MCF 10A (cell line): ENCODE measurements around the gene AUP1. TPM values are rescaled to one million over a fixed set of nuclear protein-coding genes. Genes with fewer than 3 reads are reported as not detected.
A peak's percentile ranks its signal among the peaks of the same experiment; 100 is the strongest.

ENCODE experiments used
- BruUV-seq: library from RNA; stranded (reverse); fragments of 400-500 nt; replicated peaks from 2 replicates; lab custom pipeline; 2021; lab: Mats Ljungman, UMichigan
- CTCF ChIA-PET: fragments of 300-600 bp; sonication (Branson Sonifier 250); formaldehyde crosslinking; extraction: SDS; loops from one replicate; lab custom pipeline; 2021; ENCODE audit warnings: antibody characterized with exemption, inconsistent platforms; lab: Yijun Ruan, JAX
- POLR2A ChIA-PET: fragments of 300-600, 350-650 bp; sonication (Branson Sonifier 250); formaldehyde crosslinking; extraction: SDS; loops from one replicate; lab custom pipeline; 2020; ENCODE audit warnings: antibody characterized with exemption, inconsistent platforms; lab: Yijun Ruan, JAX
- DNase-seq: peaks from one replicate; pipeline ENCODE4 v3.0.0-alpha.2; 2018; ENCODE audit not compliant: unreplicated experiment
- H3K27ac Mint-ChIP-seq: one replicate; pipeline ENCODE4 v1.8.0; 2022; ENCODE audit warnings: mild to moderate bottlenecking, low read depth, mixed read lengths; ENCODE audit not compliant: unreplicated experiment
- H3K27me3 Mint-ChIP-seq: one replicate; pipeline ENCODE4 v1.8.0; 2022; ENCODE audit warnings: mixed read lengths; ENCODE audit not compliant: insufficient read depth, unreplicated experiment
- H3K36me3 Mint-ChIP-seq: one replicate; pipeline ENCODE4 v1.8.0; 2022; ENCODE audit warnings: mild to moderate bottlenecking, moderate library complexity, mixed read lengths; ENCODE audit not compliant: insufficient read depth, unreplicated experiment
- H3K4me1 Mint-ChIP-seq: one replicate; pipeline ENCODE4 v1.8.0; 2022; ENCODE audit warnings: mixed read lengths; ENCODE audit not compliant: insufficient read depth, unreplicated experiment
- H3K4me3 Mint-ChIP-seq: one replicate; pipeline ENCODE4 v1.8.0; 2022; ENCODE audit warnings: mild to moderate bottlenecking, moderate library complexity, mixed read lengths; ENCODE audit not compliant: unreplicated experiment
- H3K9me3 Mint-ChIP-seq: one replicate; pipeline ENCODE4 v1.8.0; 2022; ENCODE audit warnings: mixed read lengths; ENCODE audit not compliant: unreplicated experiment
- CTCF ChIP-seq: fragments of 200-600 bp; IDR thresholded peaks from one replicate; pipeline ENCODE4 v1.8.0; 2022; ENCODE audit warnings: antibody characterized with exemption, mild to moderate bottlenecking; ENCODE audit not compliant: unreplicated experiment
- intact Hi-C: fragments of 100-400 bp; cut with micrococcal nuclease; formaldehyde crosslinking; loops from 2 replicates; pipeline ENCODE4 v1.14.1; 2022
- total RNA-seq: library from RNA; stranded (reverse); gene quantifications from 2 replicates; pipeline ENCODE4 v1.2.3, GENCODE V29; 2022

Gene AUP1
- total RNA-seq, 1 experiment from 2014 or later: 140 TPM

- no peak for TF ChIP-seq CTCF
- POLR2A ChIA-PET: no interaction called here
- Mint-ChIP-seq H3K27ac (no peak overlapping the region), H3K9me3 (no peaks in the 10 kb centered on the region), H3K4me3 (no peak overlapping the region), H3K36me3 (no peaks in the 10 kb centered on the region), H3K4me1 (peaks cover 8% of the 10 kb centered on the region), H3K27me3 (no peaks in the 10 kb centered on the region)
- intact Hi-C loops: no loop called here
- DNase-seq: no peak
- CTCF ChIA-PET: interaction anchor here (1.9 kb wide), 1 partner anchor 33 kb away, joined by 4 read pairs; no protein-coding TSS in a partner anchor
- no TSS peak for BruUV-seq
Observed at GRCh38 chr2:74555610-74556103, 26.2 kb upstream of the AUP1 start.

- H3K27me3 Mint-ChIP-seq: no peaks in the 10 kb centered on the region
- intact Hi-C loops: no loop called here
- no peaks in the 10 kb centered on the region for H3K36me3 Mint-ChIP-seq
- H3K4me1 Mint-ChIP-seq: peaks cover 6% of the 10 kb centered on the region
- BruUV-seq: no TSS peak
- no peak overlapping the region for H3K4me3 Mint-ChIP-seq
- no peak for DNase-seq
- no peaks in the 10 kb centered on the region for H3K9me3 Mint-ChIP-seq
- ChIA-PET CTCF (interaction anchor here (1.9 kb wide), 1 partner anchor 34 kb away, joined by 4 read pairs; no protein-coding TSS in a partner anchor), POLR2A (no interaction called here)
- H3K27ac Mint-ChIP-seq: no peak overlapping the region
- TF ChIP-seq CTCF: no peak
Observed at GRCh38 chr2:74554820-74555531, 25.5 kb upstream of the AUP1 start.

DNA sequence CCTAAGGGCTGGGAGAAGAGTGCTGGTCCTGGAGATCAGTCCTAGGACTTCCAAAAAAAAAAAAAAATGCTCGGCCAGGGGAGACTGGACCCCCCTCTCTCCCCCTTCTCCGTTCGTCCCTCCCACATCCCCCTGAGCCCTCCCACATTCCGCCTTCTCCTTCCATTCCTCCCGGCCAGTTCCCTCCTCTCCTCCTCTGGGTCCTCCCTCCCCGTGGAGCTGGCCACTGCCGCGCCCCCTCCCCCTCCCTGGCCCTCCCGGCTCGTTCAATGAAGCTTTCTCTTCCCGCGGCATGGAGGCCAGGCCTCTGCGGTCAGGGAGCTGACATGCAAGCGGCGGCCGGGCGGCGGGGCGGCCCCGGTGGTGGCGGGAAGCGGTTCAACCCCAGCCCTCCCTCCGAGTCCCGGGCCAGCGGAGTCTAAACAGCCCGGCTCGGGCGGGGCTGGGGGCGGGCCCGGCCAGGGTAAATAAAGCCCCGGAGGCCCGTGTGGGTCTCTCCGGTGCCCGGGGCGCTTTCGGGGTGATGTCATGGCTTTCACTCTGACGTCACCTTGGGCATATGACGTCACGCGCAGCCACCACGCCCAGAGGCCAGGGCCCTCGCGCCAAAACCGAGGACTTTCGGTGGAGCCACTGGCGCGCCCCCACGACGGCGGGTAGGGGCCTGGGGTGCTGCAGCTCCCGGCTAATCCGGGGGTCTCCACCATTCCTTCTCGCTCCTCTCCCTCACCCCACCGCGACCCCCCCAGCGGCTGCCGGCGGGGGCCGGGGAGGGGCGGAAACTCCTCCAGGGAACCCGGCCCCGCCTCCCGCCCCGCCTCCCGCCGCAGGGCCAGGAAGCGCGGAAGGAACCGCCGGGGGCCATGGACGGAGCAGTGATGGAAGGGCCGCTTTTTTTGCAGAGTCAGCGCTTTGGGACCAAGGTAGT lies 24.6 kb upstream of the AUP1 start, which contains the start of the genes DOK1 and LOXL3:
Gene DOK1, plus strand, starts transcription at position 829 of the 928 bp plus-strand sequence. Its CDS starts 35 bp downstream, at position 864.
Gene LOXL3, minus strand, starts transcription at position 51 of the 928 bp plus-strand sequence. CDS start 1,308 bp downstream, outside the sequence.
- BruUV-seq: no TSS peak
- POLR2A ChIA-PET: no interaction called here
- CTCF ChIA-PET: no interaction called here
- peak; percentile 58 for DNase-seq
- Mint-ChIP-seq H3K4me3 (peak within 1 kb of the TSS; percentile 48), H3K36me3 (no peaks in the 10 kb centered on the region), H3K27me3 (no peaks in the 10 kb centered on the region), H3K4me1 (peaks cover 11% of the 10 kb centered on the region), H3K27ac (peak within 1 kb of the TSS; percentile 16), H3K9me3 (no peaks in the 10 kb centered on the region)
- intact Hi-C loops: no loop called here
- TF ChIP-seq CTCF: no peak
